Mammary epithelial cell (primary cell): Measurements from ENCODE around the gene TNNT3.

Experiments used
- CTCF ChIP-seq, 2 donors: IDR thresholded peaks in 1 of 2; conservative IDR thresholded peaks in 1 of 2; 2 replicates each; pipeline ENCODE4 v1.5.1; 2011 to 2012; ENCODE audit warnings: inconsistent platforms in 2 of 2, low read length in 2 of 2, mild to moderate bottlenecking in 2 of 2, control low read depth in 1 of 2, low read depth in 1 of 2; ENCODE audit not compliant: insufficient read depth in 1 of 2; ENCODE audit errors: extremely low read depth in 1 of 2
- EZH2 ChIP-seq: IDR thresholded peaks from 2 replicates; pipeline ENCODE4 v1.6.1; 2012; ENCODE audit warnings: low read length, inconsistent platforms, borderline replicate concordance

- no peak for TF ChIP-seq CTCF (conservative IDR thresholded peaks at IDR 0.05 in 1 of 2, IDR thresholded peaks at IDR 0.05 in 1 of 2; ENCODE audit: extremely low read depth in 1 of 2, insufficient read depth in 1 of 2, low read depth in 1 of 2, low read length in 2 of 2)
- TF ChIP-seq EZH2, result no peak
These were observed 44.4 kb downstream of the TNNT3 start for GRCh38 chr11:1963864-1964263.
